ENCODE results near the gene OR5V1. TPM values are rescaled to one million over a fixed set of nuclear protein-coding genes. Genes with fewer than 3 reads are reported as not detected.
"Not testable (repeated sequence)": the region's sequence is repeated elsewhere in the genome, so short reads cannot be mapped to it uniquely, and the experiment has no call there.

The OR5V1 gene
- total and polyA plus RNA-seq, 9 donors, result not detected

DNA sequence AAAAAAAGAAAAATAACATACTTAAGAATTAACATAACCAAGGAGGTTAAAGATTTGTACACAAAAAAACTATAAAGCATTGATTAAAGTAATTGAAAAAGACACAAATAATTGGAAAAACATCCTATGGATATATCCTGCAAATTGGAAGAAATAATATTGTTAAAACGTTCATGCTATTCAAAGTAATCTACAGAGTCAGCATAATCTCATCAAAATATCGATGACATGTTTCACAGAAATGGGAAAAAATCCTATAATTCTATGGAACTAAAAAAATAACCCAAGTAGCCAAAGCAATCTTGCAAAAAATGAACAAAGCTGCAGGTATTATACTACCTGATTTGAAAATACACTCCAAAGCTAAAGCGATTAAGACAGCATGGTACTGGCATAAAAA is 23.3 kb downstream of the OR5V1 start:
- Histone ChIP-seq H3K36me3 (ENCODE audit: control insufficient read depth, insufficient read depth, low read length) (no peaks in the 10 kb centered on the region), H3K9me3 (replicated peaks; ENCODE audit: control insufficient read depth, low read depth, low read length) (no peaks in the 10 kb centered on the region), H3K4me3 (ENCODE audit: low read length) (no peak overlapping the region), H3K4me1 (ENCODE audit: control insufficient read depth, insufficient read depth, low read length) (no peaks in the 10 kb centered on the region), H3K27ac (ENCODE audit: low read length) (no peak overlapping the region), H3K27me3 (ENCODE audit: control insufficient read depth, insufficient read depth, low read length) (no peaks in the 10 kb centered on the region)
- WGBS (ENCODE audit: insufficient coverage), result no CpG with 5 or more reads among the region's 3 CpGs
- DNase-seq, result no peak

GRCh38 chr6:29336269-29336668 is 32.4 kb downstream of the OR5V1 start:
- no peak overlapping the region for H3K4me3 ChIP-seq (ENCODE audit: low read length)
- no CpG with 5 or more reads among the region's 2 CpGs for WGBS (ENCODE audit: insufficient coverage)
- DNase-seq, result no peak
- H3K4me1 ChIP-seq (ENCODE audit: control insufficient read depth, insufficient read depth, low read length), result no peaks in the 10 kb centered on the region
- no peaks in the 10 kb centered on the region for H3K9me3 ChIP-seq (replicated peaks; ENCODE audit: control insufficient read depth, low read depth, low read length)
- H3K27me3 ChIP-seq (ENCODE audit: control insufficient read depth, insufficient read depth, low read length), result no peaks in the 10 kb centered on the region
- H3K27ac ChIP-seq (ENCODE audit: low read length), result no peak overlapping the region
- no peaks in the 10 kb centered on the region for H3K36me3 ChIP-seq (ENCODE audit: control insufficient read depth, insufficient read depth, low read length)

DNA sequence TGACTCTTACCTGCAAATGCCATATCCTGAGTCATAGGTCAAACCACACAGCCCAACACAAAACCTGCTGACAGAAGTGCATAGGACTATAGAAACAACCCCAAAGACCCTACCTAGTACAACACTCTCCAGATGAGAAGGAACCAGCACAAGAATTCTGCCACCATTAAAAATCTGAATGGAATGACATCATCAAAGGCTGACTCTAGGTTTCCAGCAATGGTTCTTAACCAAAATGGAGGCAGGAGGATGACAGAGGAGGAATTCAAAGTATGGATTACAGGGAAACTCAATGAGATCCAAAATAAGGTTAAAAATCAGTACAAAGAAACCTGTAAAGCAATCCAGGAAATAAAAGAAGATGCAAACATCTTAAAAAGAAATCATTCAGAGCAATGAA is 36.0 kb downstream of the OR5V1 start:
- Histone ChIP-seq H3K36me3 (ENCODE audit: control insufficient read depth, insufficient read depth, low read length) (no peaks in the 10 kb centered on the region), H3K4me3 (ENCODE audit: low read length) (no peak overlapping the region), H3K9me3 (replicated peaks; ENCODE audit: control insufficient read depth, low read depth, low read length) (no peaks in the 10 kb centered on the region), H3K4me1 (ENCODE audit: control insufficient read depth, insufficient read depth, low read length) (no peaks in the 10 kb centered on the region), H3K27me3 (ENCODE audit: control insufficient read depth, insufficient read depth, low read length) (no peaks in the 10 kb centered on the region), H3K27ac (ENCODE audit: low read length) (no peak overlapping the region)
- DNase-seq, result no peak

- DNase-seq, result no peak
- no peak overlapping the region for H3K27ac ChIP-seq (ENCODE audit: low read length)
- WGBS (ENCODE audit: insufficient coverage), result no CpG with 5 or more reads among the region's 4 CpGs
- no peak overlapping the region for H3K4me3 ChIP-seq (ENCODE audit: low read length)
- no peaks in the 10 kb centered on the region for H3K27me3 ChIP-seq (ENCODE audit: control insufficient read depth, insufficient read depth, low read length)
- H3K36me3 ChIP-seq (ENCODE audit: control insufficient read depth, insufficient read depth, low read length), result no peaks in the 10 kb centered on the region
- no peaks in the 10 kb centered on the region for H3K9me3 ChIP-seq (replicated peaks; ENCODE audit: control insufficient read depth, low read depth, low read length)
- no peaks in the 10 kb centered on the region for H3K4me1 ChIP-seq (ENCODE audit: control insufficient read depth, insufficient read depth, low read length)
Observed at GRCh38 chr6:29325777-29326176, 42.9 kb downstream of the OR5V1 start.

DNA sequence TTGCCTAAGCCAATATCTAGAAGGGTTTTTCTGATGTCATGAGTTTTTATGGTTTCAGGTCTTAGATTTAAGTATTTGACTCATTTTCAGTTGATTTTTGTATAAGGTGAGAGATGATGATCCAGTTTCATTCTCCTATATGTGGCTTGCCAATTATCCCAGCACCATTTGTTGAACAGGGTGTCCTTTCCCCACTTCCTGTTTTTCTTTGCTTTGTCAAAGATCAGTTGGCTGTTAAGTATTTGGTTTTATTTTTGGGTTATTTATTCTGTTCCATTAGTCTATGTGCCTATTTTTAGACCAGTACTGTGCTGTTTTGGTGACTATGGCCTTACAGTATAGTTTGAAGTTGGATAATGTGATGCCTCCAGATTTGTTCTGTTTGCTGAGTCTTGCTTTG is 45.3 kb downstream of the OR5V1 start:
- H3K4me1 ChIP-seq (ENCODE audit: control insufficient read depth, insufficient read depth, low read length); H3K27me3 ChIP-seq (ENCODE audit: control insufficient read depth, insufficient read depth, low read length): not testable (repeated sequence)

GRCh38 chr6:29319931-29320330 is 48.7 kb downstream of the OR5V1 start:
- no peak overlapping the region for H3K4me3 ChIP-seq (ENCODE audit: low read length)
- no peaks in the 10 kb centered on the region for H3K27me3 ChIP-seq (ENCODE audit: control insufficient read depth, insufficient read depth, low read length)
- no CpG with 5 or more reads among the region's 2 CpGs for WGBS (ENCODE audit: insufficient coverage)
- H3K36me3 ChIP-seq (ENCODE audit: control insufficient read depth, insufficient read depth, low read length), result no peaks in the 10 kb centered on the region
- no peak overlapping the region for H3K27ac ChIP-seq (ENCODE audit: low read length)
- no peaks in the 10 kb centered on the region for H3K4me1 ChIP-seq (ENCODE audit: control insufficient read depth, insufficient read depth, low read length)
- no peak for DNase-seq
- H3K9me3 ChIP-seq (replicated peaks; ENCODE audit: control insufficient read depth, low read depth, low read length), result no peaks in the 10 kb centered on the region

More for the DNA sequence above, 45.3 kb downstream of the OR5V1 start:
- not testable (repeated sequence) for DNase-seq; H3K27ac ChIP-seq (ENCODE audit: low read length); H3K4me3 ChIP-seq (ENCODE audit: low read length); H3K36me3 ChIP-seq (ENCODE audit: control insufficient read depth, insufficient read depth, low read length); H3K9me3 ChIP-seq (replicated peaks; ENCODE audit: control insufficient read depth, low read depth, low read length)

Other genes with a start within 250 kb of the OR5V1 start
- not detected for gene OR2J2, start 198.0 kb downstream of the OR5V1 start, total RNA-seq
- not detected for gene OR2J2, start 198.0 kb downstream of the OR5V1 start, polyA plus RNA-seq (ENCODE audit: insufficient read depth in 1 of 8, insufficient read length in 8 of 8, low replicate concordance in 1 of 8)
- not detected for gene OR14J1, start 67.2 kb downstream of the OR5V1 start, total RNA-seq
- gene OR14J1, start 67.2 kb downstream of the OR5V1 start, polyA plus RNA-seq (ENCODE audit: insufficient read depth in 1 of 8, insufficient read length in 8 of 8, low replicate concordance in 1 of 8), result under 1 TPM in 6 of 8 donors, not detected in 2; 0.02 to 0.12 (median 0.05) TPM
- not detected for gene OR12D3, start 6.4 kb upstream of the OR5V1 start, total RNA-seq
- not detected for gene OR12D3, start 6.4 kb upstream of the OR5V1 start, polyA plus RNA-seq (ENCODE audit: insufficient read depth in 1 of 8, insufficient read length in 8 of 8, low replicate concordance in 1 of 8)
- gene OR12D2, start 26.8 kb upstream of the OR5V1 start, total RNA-seq, result not detected
- gene OR12D2, start 26.8 kb upstream of the OR5V1 start, polyA plus RNA-seq (ENCODE audit: insufficient read depth in 1 of 8, insufficient read length in 8 of 8, low replicate concordance in 1 of 8), result not detected
- not detected for gene OR12D1, start 46.1 kb upstream of the OR5V1 start, total RNA-seq
- not detected for gene OR12D1, start 46.1 kb upstream of the OR5V1 start, polyA plus RNA-seq (ENCODE audit: insufficient read depth in 1 of 8, insufficient read length in 8 of 8, low replicate concordance in 1 of 8)
- not detected for gene OR10C1, start 70.4 kb upstream of the OR5V1 start, total RNA-seq
- not detected for gene OR10C1, start 70.4 kb upstream of the OR5V1 start, polyA plus RNA-seq (ENCODE audit: insufficient read depth in 1 of 8, insufficient read length in 8 of 8, low replicate concordance in 1 of 8)
- gene OR11A1, start 88.2 kb upstream of the OR5V1 start, total RNA-seq, result not detected
- not detected for gene OR11A1, start 88.2 kb upstream of the OR5V1 start, polyA plus RNA-seq (ENCODE audit: insufficient read depth in 1 of 8, insufficient read length in 8 of 8, low replicate concordance in 1 of 8)
- gene OR2H1, start 88.3 kb upstream of the OR5V1 start, total RNA-seq, result not detected
- gene OR2H1, start 88.3 kb upstream of the OR5V1 start, polyA plus RNA-seq (ENCODE audit: insufficient read depth in 1 of 8, insufficient read length in 8 of 8, low replicate concordance in 1 of 8), result under 1 TPM in 1 of 8 donors, not detected in 7; 0.14 TPM
- gene MAS1L, start 119.1 kb upstream of the OR5V1 start, total RNA-seq, result not detected
- not detected for gene MAS1L, start 119.1 kb upstream of the OR5V1 start, polyA plus RNA-seq (ENCODE audit: insufficient read depth in 1 of 8, insufficient read length in 8 of 8, low replicate concordance in 1 of 8)
- 0.31 TPM for gene UBD, start 190.9 kb upstream of the OR5V1 start, total RNA-seq
- 1 to 10 TPM in 1 of 8 donors, under 1 TPM in 6, not detected in 1; 0.15 to 1.6 (median 0.32) TPM for gene UBD, start 190.9 kb upstream of the OR5V1 start, polyA plus RNA-seq (ENCODE audit: insufficient read depth in 1 of 8, insufficient read length in 8 of 8, low replicate concordance in 1 of 8)
- gene OR2H2, start 216.3 kb upstream of the OR5V1 start, total RNA-seq, result not detected
- gene OR2H2, start 216.3 kb upstream of the OR5V1 start, polyA plus RNA-seq (ENCODE audit: insufficient read depth in 1 of 8, insufficient read length in 8 of 8, low replicate concordance in 1 of 8), result under 1 TPM; 0.04 to 0.32 (median 0.15) TPM

Measured in muscle of leg (tissue), 11 donors.